CD14-positive monocyte (primary cell): Measurements from ENCODE around the gene AP5B1. TPM values are rescaled to one million over a fixed set of nuclear protein-coding genes. Genes with fewer than 3 reads are reported as not detected.

ENCODE experiments used
- DNase-seq, 3 donors: peaks; one replicate each; pipeline ENCODE4 v3.0.0-alpha.2; 2011 to 2022
- H2AFZ ChIP-seq: 2 replicates; pipeline ENCODE4 v1.6.0; 2012; ENCODE audit warnings: mild to moderate bottlenecking, low read depth, low read length, inconsistent platforms; ENCODE audit not compliant: insufficient read depth, poor library complexity, severe bottlenecking
- H3K27ac ChIP-seq, 2 donors: 1 replicate in 1 of 2; 2 replicates in 1 of 2; pipeline ENCODE4 v1.5.1; 2012 to 2013; ENCODE audit warnings: low read length in 2 of 2, control low read depth in 1 of 2, inconsistent platforms in 1 of 2, low read depth in 1 of 2, mild to moderate bottlenecking in 1 of 2
- H3K27me3 ChIP-seq, 2 donors: one replicate each; pipeline versions ENCODE4 v1.6.0 to v1.6.1; 2011 to 2013; ENCODE audit warnings: low read length in 2 of 2; ENCODE audit not compliant: control insufficient read depth in 2 of 2, insufficient read depth in 2 of 2
- H3K36me3 ChIP-seq, 2 donors: replicated peaks in 1 of 2; 1 replicate in 1 of 2; 2 replicates in 1 of 2; pipeline versions ENCODE4 v1.5.1 to v1.6.1; 2012 to 2013; ENCODE audit warnings: low read length in 2 of 2, control low read depth in 1 of 2, inconsistent platforms in 1 of 2, mild to moderate bottlenecking in 1 of 2; ENCODE audit not compliant: insufficient read depth in 2 of 2, control insufficient read depth in 1 of 2
- H3K4me1 ChIP-seq, 2 donors: 1 replicate in 1 of 2; 2 replicates in 1 of 2; pipeline versions ENCODE4 v1.5.1 to v1.6.1; 2012 to 2013; ENCODE audit warnings: low read length in 2 of 2, control low read depth in 1 of 2, inconsistent platforms in 1 of 2, mild to moderate bottlenecking in 1 of 2, moderate library complexity in 1 of 2; ENCODE audit not compliant: insufficient read depth in 2 of 2, control insufficient read depth in 1 of 2
- H3K4me2 ChIP-seq: replicated peaks from 2 replicates; pipeline ENCODE3; 2012; ENCODE audit warnings: low read length, moderate library complexity, mild to moderate bottlenecking; ENCODE audit not compliant: poor library complexity, severe bottlenecking; ENCODE audit errors: extremely low read depth
- H3K4me3 ChIP-seq, 3 experiments: fragments of 200-600 bp in 1 of 3; sonication (generic) in 1 of 3; replicated peaks in 1 of 3; 1 replicate in 2 of 3; 2 replicates in 1 of 3; pipeline ENCODE4 v1.5.1; 2011 to 2013; ENCODE audit warnings: low read length in 3 of 3, mild to moderate bottlenecking in 3 of 3, control low read depth in 2 of 3, low read depth in 2 of 3, inconsistent platforms in 1 of 3, moderate library complexity in 1 of 3
- H3K79me2 ChIP-seq: 2 replicates; pipeline ENCODE4 v1.6.0; 2012; ENCODE audit warnings: mild to moderate bottlenecking, control low read depth, inconsistent platforms, low read length, moderate library complexity; ENCODE audit not compliant: insufficient read depth
- H3K9ac ChIP-seq: 2 replicates; pipeline ENCODE4 v1.6.0; 2017; ENCODE audit warnings: low read length, mild to moderate bottlenecking; ENCODE audit not compliant: insufficient read depth, poor library complexity, severe bottlenecking
- H3K9me3 ChIP-seq, 2 donors: replicated peaks in 1 of 2; 1 replicate in 1 of 2; 2 replicates in 1 of 2; pipeline versions ENCODE4 v1.5.1 to v1.6.1; 2012 to 2013; ENCODE audit warnings: low read length in 2 of 2, control low read depth in 1 of 2; ENCODE audit not compliant: control insufficient read depth in 1 of 2, insufficient read depth in 1 of 2
- H4K20me1 ChIP-seq: 2 replicates; pipeline ENCODE4 v1.6.0; 2012; ENCODE audit warnings: mild to moderate bottlenecking, low read length, control low read depth, moderate library complexity; ENCODE audit not compliant: insufficient read depth
- H3K27ac Mint-ChIP-seq, 7 donors: one replicate each; pipeline ENCODE4 v1.8.0; 2020; ENCODE audit warnings: mild to moderate bottlenecking in 7 of 7, mixed read lengths in 7 of 7, moderate library complexity in 6 of 7, inconsistent platforms in 2 of 7
- H3K27me3 Mint-ChIP-seq, 3 donors: one replicate each; pipeline ENCODE4 v1.8.0; 2021 to 2022; ENCODE audit warnings: low read depth in 3 of 3, mild to moderate bottlenecking in 3 of 3, mixed read lengths in 3 of 3, moderate library complexity in 3 of 3, inconsistent platforms in 1 of 3
- H3K36me3 Mint-ChIP-seq, 2 donors: one replicate each; pipeline ENCODE4 v1.8.0; 2020; ENCODE audit warnings: mixed read lengths in 2 of 2, inconsistent platforms in 1 of 2, mild to moderate bottlenecking in 1 of 2
- H3K4me1 Mint-ChIP-seq: one replicate; pipeline ENCODE4 v1.8.0; 2020; ENCODE audit warnings: mild to moderate bottlenecking, mixed read lengths
- H3K4me3 Mint-ChIP-seq, 2 donors: one replicate each; pipeline ENCODE4 v1.8.0; 2020; ENCODE audit warnings: mild to moderate bottlenecking in 2 of 2, mixed read lengths in 2 of 2, moderate library complexity in 1 of 2
- H3K9me3 Mint-ChIP-seq, 7 donors: one replicate each; pipeline ENCODE4 v1.8.0; 2020 to 2022; ENCODE audit warnings: mixed read lengths in 7 of 7, mild to moderate bottlenecking in 6 of 7, moderate library complexity in 6 of 7, inconsistent platforms in 2 of 7
- WGBS: methylation state at CpG from one replicate; pipeline ENCODE4 v1.1.5; 2013; ENCODE audit warnings: missing lambda C conversion rate; ENCODE audit not compliant: insufficient coverage; 5-methylcytosine and 5-hydroxymethylcytosine counted together
- intact Hi-C, 2 donors: fragments of 100-400 bp; cut with micrococcal nuclease; formaldehyde crosslinking; loops; one replicate each; pipeline versions ENCODE4 v1.15.0 to v1.15.1; 2023
- polyA plus RNA-seq, 3 donors: library from polyadenylated mRNA; depleted of rRNA in 1 of 3; unstranded in 2 of 3; stranded (reverse) in 1 of 3; fragments of 300-500 nt in 2 of 3; fragments of >200 nt in 1 of 3; fragmentation: Illumina TruSeq in 2 of 3; gene quantifications; 1 replicate in 2 of 3; 2 replicates in 1 of 3; pipeline ENCODE4 v1.2.3, GENCODE V29; 2012 to 2021
- TF ChIP-seq, protein P1 (sequence below): fragments of 200-600 bp; IDR thresholded peaks from one replicate; pipeline ENCODE4 v1.8.0; 2022; ENCODE audit warnings: antibody characterized with exemption, mild to moderate bottlenecking

The AP5B1 gene
- polyA plus RNA-seq, 3 donors: 33.7 to 46.4 (median 35.1) TPM

GRCh38 chr11:65791719-65792213 lies 11.0 kb upstream of the AP5B1 start:
- WGBS: 18% methylated on average over 5 of the region's 13 CpGs
- intact Hi-C loops: no loop called here
- Histone ChIP-seq H3K36me3 (no peaks in the 10 kb centered on the region), H3K9me3 (peaks cover 0 to 12% of the 10 kb centered on the region in 2 donors), H3K9ac (no peak overlapping the region), H3K4me1 (peaks cover 24 to 27% of the 10 kb centered on the region in 2 donors), H4K20me1 (no peaks in the 10 kb centered on the region), H3K4me3 (no peak overlapping the region), H3K27ac (no peak overlapping the region), H3K79me2 (no peaks in the 10 kb centered on the region), H2AFZ (peak overlapping the region; percentile 52), H3K4me2 (no peak overlapping the region), H3K27me3 (peaks cover 13 to 36% of the 10 kb centered on the region in 2 donors)
- H3K9me3 Mint-ChIP-seq: peaks cover 0 to 14% (median 5%) of the 10 kb centered on the region in 7 donors
- peaks cover 32 to 45% (median 41%) of the 10 kb centered on the region in 3 donors for H3K27me3 Mint-ChIP-seq
- peaks cover 28% of the 10 kb centered on the region for H3K4me1 Mint-ChIP-seq
- DNase-seq: peak; percentile 42 to 73 (median 60)
- TF ChIP-seq, protein P1, sequence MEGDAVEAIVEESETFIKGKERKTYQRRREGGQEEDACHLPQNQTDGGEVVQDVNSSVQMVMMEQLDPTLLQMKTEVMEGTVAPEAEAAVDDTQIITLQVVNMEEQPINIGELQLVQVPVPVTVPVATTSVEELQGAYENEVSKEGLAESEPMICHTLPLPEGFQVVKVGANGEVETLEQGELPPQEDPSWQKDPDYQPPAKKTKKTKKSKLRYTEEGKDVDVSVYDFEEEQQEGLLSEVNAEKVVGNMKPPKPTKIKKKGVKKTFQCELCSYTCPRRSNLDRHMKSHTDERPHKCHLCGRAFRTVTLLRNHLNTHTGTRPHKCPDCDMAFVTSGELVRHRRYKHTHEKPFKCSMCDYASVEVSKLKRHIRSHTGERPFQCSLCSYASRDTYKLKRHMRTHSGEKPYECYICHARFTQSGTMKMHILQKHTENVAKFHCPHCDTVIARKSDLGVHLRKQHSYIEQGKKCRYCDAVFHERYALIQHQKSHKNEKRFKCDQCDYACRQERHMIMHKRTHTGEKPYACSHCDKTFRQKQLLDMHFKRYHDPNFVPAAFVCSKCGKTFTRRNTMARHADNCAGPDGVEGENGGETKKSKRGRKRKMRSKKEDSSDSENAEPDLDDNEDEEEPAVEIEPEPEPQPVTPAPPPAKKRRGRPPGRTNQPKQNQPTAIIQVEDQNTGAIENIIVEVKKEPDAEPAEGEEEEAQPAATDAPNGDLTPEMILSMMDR: no peak
- H3K27ac Mint-ChIP-seq: peak overlapping the region in 3 of 7 donors; percentile 4 to 25 (median 16)
- peaks cover 0 to 3% of the 10 kb centered on the region in 2 donors for H3K36me3 Mint-ChIP-seq
- H3K4me3 Mint-ChIP-seq: no peak overlapping the region

DNA sequence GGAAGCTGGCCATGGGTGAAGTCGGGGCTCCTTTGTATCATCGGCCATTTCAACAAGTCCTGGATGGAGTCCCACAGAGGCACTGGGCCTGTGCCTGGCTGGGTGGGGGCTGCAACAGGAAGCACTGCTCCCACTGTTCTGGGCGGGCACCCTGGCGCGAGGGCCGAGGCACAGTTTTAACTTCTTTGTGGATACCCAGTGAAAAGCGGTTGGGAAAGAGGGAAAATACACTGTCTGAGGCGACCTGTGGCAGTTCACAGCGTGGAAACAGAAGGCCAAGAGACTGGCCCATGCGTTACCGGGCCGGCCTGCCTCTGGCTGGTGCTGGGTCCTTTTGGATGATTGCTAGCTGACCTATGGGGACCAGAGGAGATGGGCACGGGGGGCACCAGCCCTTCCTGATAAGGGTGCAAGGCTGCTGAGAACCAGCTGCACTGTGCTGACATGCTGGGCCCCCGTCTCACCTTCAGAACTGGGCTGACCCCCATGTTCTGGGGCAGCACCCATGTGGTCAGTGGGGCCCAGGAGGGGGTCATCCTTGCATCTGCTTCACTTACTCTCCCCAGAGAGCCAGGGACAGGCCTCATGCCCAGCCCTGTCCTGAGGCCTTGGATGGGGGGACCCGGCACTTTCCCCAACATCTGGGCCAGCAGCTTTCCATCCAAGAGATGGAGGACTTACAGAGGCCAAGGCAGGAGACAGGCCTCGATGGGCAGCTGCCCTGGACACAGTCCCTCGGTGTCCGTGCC lies 10.3 kb upstream of the AP5B1 start:
- Mint-ChIP-seq H3K27ac (peak overlapping the region in 2 of 7 donors; percentile 4 to 25), H3K4me1 (peaks cover 30% of the 10 kb centered on the region), H3K36me3 (peaks cover 0 to 3% of the 10 kb centered on the region in 2 donors), H3K4me3 (no peak overlapping the region), H3K27me3 (peaks cover 33 to 47% (median 44%) of the 10 kb centered on the region in 3 donors), H3K9me3 (peaks cover 0 to 17% (median 5%) of the 10 kb centered on the region in 7 donors)
- no peak overlapping the region for H3K9ac ChIP-seq
- H3K27me3 ChIP-seq: peaks cover 18 to 41% of the 10 kb centered on the region in 2 donors
- TF ChIP-seq, protein P1: no peak
- peaks cover 0 to 14% of the 10 kb centered on the region in 2 donors for H3K9me3 ChIP-seq
- WGBS: 90% methylated on average over 17 of the region's 18 CpGs
- no peaks in the 10 kb centered on the region for H3K79me2 ChIP-seq
- DNase-seq: no peak
- H3K4me3 ChIP-seq: no peak overlapping the region
- peak overlapping the region; percentile 52 for H2AFZ ChIP-seq
- no peaks in the 10 kb centered on the region for H3K36me3 ChIP-seq
- H3K4me2 ChIP-seq: no peak overlapping the region
- H4K20me1 ChIP-seq: no peaks in the 10 kb centered on the region
- intact Hi-C loops: no loop called here
- no peak overlapping the region for H3K27ac ChIP-seq
- H3K4me1 ChIP-seq: peaks cover 26 to 33% of the 10 kb centered on the region in 2 donors
